ENCODE results near the gene NCAM1.
A peak's percentile ranks its signal among the peaks of the same experiment; 100 is the strongest.
"Not testable (repeated sequence)": the region's sequence is repeated elsewhere in the genome, so short reads cannot be mapped to it uniquely, and the experiment has no call there.

NCAM1 gene

GRCh38 chr11:113277907-113278306, 316.7 kb downstream of the NCAM1 start:
- DNase-seq (ENCODE audit: low spot score): no peak

GRCh38 chr11:113278481-113278880, 317.3 kb downstream of the NCAM1 start:
- no peak for DNase-seq (ENCODE audit: low spot score)

GRCh38 chr11:113278925-113279324, 317.7 kb downstream of the NCAM1 start:
- DNase-seq (ENCODE audit: low spot score): no peak

GRCh38 chr11:113279591-113279990, 318.4 kb downstream of the NCAM1 start:
- no peak for DNase-seq (ENCODE audit: low spot score)

GRCh38 chr11:113281052-113281725, 320.0 kb downstream of the NCAM1 start:
- no peak for DNase-seq (ENCODE audit: low spot score)

- no peak for DNase-seq (ENCODE audit: low spot score)
These were observed 321.7 kb downstream of the NCAM1 start for GRCh38 chr11:113282898-113283437.

- DNase-seq (ENCODE audit: low spot score): no peak
These were observed 322.7 kb downstream of the NCAM1 start for GRCh38 chr11:113283881-113284280.

GRCh38 chr11:113286009-113286408, 324.8 kb downstream of the NCAM1 start:
- DNase-seq (ENCODE audit: low spot score): no peak

GRCh38 chr11:113286509-113287497, 325.6 kb downstream of the NCAM1 start:
- no peak for DNase-seq (ENCODE audit: low spot score)

- DNase-seq (ENCODE audit: low spot score): no peak
These were observed 326.6 kb downstream of the NCAM1 start for GRCh38 chr11:113287801-113288200.

GRCh38 chr11:113288286-113288863, 327.2 kb downstream of the NCAM1 start:
- DNase-seq (ENCODE audit: low spot score): no peak

- peak; percentile 44 for DNase-seq (ENCODE audit: low spot score)
These were observed 328.4 kb downstream of the NCAM1 start for GRCh38 chr11:113289431-113290187.

- DNase-seq (ENCODE audit: low spot score): no peak
These were observed 332.7 kb downstream of the NCAM1 start for GRCh38 chr11:113293936-113294335.

GRCh38 chr11:113295993-113296392, 334.8 kb downstream of the NCAM1 start:
- no peak for DNase-seq (ENCODE audit: low spot score)

GRCh38 chr11:113296447-113297205, 335.4 kb downstream of the NCAM1 start:
- no peak for DNase-seq (ENCODE audit: low spot score)

- DNase-seq (ENCODE audit: low spot score): not testable (repeated sequence)
These were observed 337.3 kb downstream of the NCAM1 start for GRCh38 chr11:113298496-113298895.

- DNase-seq (ENCODE audit: low spot score): no peak
These were observed 343.7 kb downstream of the NCAM1 start for GRCh38 chr11:113304916-113305315.

- DNase-seq (ENCODE audit: low spot score): peak; percentile 74
These were observed 344.5 kb downstream of the NCAM1 start for GRCh38 chr11:113305440-113306336.

GRCh38 chr11:113308601-113309000, 347.4 kb downstream of the NCAM1 start:
- DNase-seq (ENCODE audit: low spot score): no peak

- DNase-seq (ENCODE audit: low spot score): no peak
These were observed 350.3 kb downstream of the NCAM1 start for GRCh38 chr11:113311536-113311935.

Measured in hematopoietic multipotent progenitor cell treated with erythropoietin and hydrocortisone succinate and interleukin-3 and kit ligand, for 17 days (in vitro differentiated cells).